ENCODE results near the gene TMA7B.

Gene TMA7B

DNA sequence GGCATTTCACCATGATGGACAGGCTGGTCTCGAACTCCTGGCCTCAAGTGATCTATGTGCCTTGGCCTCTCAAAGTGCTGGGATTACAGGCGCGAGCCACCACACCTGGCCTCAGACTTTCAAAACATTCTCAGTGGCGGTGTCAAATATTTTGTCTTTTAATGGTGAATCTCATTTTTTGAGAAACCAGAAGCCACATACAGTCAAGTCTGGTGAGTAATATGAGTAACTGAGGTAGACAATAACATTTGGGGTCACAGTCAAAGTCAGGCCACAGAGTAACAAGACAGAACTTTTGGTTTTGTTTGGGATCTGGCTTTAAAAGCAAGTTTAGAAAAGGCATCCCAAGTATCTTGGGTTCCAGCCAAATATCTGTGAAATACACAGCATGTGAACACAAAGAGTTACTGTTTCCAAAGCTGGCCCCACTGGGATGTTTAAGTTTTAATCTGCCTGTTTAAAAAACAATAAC, 5.6 kb upstream of the TMA7B start:
- DNase-seq: peak; percentile 95

DNA sequence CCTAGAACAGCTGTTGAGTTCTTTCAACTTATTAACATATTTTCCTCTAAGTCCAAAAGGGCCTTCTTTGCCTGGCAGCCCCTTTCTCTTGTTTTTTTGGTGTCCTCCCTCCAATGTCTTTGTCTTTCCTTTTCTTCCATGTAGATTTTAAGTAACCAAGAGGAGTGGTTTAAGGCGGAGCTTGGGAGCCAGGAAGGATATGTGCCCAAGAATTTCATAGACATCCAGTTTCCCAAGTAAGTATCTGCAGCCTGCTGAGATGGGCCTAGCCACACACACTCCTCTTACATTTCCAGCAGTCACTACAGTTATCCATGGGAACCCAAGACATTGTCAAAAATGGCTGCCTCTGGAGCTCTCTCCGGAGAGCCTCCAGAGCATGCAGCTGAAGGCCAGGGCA, 4.5 kb upstream of the TMA7B start:
- DNase-seq: no peak

DNA sequence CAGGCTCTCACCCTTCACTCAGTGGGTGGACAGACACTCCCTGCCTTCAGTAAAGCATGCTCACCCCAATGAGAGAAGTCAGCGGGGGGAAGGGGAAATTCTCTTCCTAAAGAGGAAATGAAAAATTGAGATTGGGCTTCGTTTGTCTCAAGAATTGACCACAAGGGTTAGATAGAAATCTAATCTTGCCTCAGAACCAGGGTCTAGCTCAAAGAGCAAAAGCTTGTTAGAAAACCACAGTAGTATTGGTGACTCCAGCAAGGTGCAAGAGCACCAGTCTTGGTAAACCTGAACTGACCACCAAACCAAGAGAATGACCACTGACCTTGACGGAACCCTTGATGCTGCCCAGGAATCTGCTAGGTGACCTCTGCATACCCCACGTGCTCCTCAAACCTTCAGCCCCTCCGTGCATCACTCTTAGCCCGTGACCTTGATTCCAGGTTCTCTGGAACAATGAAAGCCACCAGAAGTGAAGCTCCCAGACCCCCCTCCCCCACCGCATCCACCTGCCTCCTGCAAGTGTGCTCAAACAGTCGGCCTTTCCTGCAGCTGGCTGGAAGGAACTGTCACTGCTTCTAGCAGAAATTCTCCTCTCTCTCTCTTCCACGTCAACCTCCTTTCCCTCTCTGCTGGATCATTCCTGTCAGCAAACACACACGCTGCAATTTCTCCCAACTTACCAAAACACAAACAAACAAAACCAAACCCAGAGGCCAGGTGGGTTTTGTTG, 3.1 kb upstream of the TMA7B start:
- DNase-seq: no peak

DNA sequence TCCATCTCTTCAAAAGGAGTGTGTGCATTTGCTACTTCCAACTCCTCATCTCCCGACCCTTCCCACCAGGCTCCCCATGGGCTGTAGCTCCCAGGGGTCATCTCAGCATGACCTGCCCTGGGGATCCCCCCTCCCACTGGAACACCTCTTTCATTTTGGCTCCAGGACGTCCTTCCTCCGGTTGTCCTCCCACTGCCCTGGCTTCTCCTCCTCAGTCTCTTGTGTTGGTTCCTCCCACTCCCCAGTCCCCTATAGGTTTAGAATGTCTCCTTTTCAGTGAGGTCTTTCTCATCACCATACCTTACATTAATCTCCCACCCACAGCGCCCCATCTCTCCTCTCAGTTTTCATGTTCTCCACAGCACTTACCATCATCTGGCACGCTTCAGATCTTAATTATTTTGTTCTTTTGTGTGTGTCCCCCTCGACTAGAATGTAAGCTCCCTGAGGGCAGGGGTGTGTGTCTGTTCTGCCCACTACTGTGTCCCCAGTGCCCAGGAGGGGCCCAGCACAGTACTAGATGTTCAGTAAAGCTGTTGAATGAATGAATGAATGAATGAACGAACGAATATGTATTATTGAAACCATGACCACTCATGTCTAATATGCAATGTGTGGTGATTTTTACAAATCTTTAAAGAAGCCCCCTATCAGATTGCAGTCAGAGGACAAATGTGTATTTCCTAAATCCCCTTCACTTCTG, 2.0 kb upstream of the TMA7B start:
- DNase-seq: no peak

DNA sequence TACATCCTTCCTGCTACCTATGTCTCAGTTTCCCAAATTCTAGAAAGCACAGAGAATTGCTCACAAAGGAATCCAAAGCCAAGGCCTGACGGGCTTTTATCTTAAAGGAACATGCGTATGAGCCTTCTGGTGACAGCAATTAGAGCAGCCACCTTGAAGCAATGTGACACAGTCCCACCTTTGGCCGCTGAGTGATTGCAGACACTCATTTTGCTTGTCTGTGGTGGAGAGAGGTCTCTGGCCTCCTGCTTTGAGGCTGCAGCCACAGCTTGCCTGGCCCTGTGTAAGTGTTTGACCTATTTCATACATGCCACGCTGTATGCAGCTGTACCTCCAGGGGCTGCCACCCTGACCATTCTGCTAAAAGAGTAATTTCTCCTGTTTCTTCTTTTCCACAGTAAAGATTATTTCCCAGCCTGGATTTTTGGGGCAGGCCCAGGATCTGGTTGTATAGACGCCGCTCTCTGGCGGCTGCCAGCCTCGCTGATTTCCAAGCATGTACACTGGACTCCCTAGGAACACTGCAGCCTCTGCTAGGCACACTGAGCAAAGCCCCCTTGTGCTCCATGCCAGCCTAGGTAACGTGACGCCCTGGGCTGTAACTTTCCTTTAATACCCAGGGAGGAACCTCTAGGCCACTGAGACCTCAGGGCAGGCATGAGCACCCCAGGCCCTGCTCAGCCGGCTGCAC, 1.1 kb upstream of the TMA7B start:
- DNase-seq: no peak

DNA sequence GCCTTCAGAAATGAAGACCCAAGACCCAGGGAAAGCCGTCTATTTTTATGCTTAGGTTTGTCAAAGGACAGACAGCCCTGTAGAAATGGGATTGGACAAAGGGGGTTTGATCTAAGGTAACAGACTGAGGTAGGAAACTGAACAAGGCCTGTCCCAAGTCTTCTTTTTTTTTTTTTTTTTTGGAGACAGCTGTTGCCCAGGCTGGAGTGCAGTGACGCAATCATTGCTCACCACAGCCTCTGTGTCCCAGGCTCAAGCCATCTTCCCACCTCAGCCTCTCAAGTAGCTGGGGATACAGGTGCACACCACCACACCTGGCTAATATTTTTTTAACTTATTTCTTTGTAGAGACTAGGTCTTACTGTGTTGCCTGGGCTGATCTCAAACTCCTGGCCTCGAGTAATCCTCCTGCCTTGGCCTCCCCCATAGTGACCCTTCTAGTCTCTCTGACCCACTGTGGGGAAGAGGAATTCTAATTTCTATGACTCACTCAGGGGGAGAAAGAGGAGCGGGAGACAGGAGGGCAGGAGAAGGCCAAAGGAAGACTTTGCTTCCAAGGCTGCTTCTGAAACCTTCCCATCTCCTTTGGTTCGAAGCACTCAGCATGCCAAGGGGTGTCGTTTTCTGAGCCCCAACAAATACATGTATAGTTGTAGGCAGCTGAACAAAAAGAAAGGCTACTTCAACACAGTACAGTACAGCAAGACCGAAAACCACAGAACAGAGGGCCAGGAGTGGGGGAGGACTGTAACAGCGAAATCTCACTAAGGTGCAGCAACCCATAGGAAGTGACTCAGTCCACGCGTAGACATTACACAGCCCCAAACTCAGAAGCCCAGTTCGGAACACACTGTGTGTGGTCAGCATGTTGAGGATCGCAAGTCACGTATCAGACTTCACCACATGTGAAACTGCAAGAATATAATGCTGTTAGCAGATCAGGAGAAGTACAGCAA, 872 bp downstream of the TMA7B start:
- peak; percentile 98 for DNase-seq

DNA sequence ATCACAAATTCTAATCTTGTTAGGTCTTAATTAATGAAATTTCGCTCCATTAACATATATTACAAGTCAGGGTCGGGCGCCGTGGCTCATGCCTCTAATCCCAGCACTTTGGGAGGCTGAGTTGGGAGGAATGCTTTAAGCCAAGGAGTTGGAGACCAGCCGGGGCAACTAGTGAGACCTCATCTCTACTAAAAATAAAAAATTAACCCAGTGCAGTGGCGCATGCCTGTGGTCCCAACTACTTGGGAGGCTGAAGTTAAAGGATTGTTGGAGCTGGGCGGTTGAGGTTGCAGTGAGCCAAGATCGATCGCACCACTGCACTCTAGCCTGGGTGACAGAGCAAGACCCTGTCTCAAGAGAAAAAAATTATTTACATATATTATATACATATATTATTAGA, 1.9 kb downstream of the TMA7B start:
- peak; percentile 40 for DNase-seq

DNA sequence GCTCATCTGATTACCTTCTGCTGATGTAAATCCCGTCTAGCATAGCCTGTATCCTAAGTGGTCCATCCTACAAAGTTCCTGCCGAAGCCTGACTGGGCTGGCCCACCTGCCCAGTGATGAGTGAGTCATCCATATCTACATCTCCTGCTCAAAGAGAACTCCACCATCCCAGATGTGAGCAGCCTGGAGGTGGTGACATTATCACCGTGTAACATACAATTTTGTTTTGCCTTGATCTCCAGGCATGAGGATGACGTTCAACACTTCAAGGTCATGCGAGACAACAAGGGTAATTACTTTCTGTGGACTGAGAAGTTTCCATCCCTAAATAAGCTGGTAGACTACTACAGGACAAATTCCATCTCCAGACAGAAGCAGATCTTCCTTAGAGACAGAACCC, 5.6 kb downstream of the TMA7B start:
- DNase-seq: no peak

DNA sequence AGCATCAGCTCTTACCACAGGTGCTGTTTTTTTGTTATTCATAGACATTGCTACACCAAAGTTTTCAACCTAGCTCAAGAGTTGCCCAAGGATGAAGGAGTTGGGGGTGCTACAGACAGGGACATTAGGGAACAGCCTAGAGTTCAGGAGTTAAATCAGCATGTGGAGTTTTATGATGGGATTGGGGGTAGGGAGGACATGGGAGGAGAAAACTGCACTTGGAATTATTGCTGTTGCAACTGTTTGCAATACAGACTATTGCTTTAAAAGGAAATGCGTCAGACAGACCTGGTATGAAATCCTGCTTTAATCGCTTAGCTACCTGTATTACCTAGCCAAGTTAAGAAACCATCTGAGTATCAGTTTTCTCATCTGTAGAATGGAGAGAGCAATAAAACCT, 6.3 kb downstream of the TMA7B start:
- peak; percentile 34 for DNase-seq

DNA sequence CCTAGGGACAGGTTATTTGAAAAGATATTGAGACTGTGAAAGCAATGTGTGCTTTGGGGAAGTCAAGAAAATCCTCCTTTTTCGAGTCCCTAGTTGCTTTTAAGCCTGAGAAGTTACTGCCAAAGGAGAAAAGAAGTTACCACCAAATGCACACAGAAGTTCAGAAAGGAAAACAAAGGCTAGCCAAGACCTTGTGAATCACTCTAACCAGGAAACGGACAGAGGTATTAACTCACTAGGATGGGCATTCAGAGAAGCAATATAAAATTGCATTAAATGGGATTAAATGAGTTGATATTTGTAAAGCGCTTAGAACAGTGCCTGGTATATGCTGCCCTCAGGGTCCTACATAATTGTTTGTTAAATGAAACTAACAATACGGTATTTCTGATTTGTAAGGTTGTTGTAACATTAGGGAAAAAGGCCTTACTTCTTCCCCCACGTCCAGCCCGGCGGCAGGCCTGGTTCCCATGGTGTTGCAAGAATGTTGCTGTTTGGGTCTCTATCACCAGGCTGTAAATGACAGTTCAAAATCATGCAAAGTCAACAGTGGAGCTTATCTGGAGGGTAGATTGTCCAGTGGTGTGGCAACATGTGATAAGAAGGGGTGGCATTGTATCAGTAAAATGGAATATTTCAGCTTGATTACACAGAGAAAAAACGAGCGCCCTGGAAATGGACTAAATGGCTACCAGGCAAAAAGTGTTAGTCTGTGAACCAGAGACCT, 7.1 kb downstream of the TMA7B start:
- peak; percentile 40 for DNase-seq

DNA sequence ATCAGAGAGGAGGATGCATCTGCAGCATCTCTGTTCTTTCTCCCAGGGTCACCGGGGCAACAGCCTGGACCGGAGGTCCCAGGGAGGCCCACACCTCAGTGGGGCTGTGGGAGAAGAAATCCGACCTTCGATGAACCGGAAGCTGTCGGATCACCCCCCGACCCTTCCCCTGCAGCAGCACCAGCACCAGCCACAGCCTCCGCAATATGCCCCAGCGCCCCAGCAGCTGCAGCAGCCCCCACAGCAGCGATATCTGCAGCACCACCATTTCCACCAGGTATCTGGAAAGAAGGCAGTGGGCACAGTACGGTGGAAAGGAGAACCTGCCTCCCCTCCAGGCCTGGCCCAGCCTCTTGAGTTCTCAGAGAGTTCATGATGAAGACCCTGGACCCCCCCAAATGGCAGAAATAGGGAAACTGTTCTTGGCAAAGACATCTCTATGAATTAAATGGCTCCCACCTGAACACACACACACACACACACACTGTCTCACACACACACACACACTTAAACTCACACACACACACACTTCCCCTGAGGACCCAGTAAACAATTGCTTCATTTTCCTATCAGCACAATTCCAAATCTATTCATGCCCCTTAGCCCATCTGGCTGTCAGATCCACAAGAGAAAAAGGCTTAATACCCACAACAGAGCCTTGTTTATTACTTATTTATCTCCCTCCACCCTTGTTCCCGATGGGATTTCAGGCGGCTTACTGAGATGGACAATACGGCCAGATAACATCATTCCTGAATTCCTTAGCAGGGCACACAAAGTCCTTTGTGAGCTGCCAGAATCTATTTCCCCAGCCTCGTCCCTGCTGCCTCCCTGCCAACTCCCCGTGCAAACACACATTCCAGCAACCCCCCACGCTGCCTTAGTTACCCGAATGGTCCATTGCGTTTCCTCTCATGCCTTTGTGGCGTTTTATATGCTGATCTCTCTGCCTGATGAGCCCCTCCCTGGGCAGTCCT, 8.1 kb downstream of the TMA7B start:
- DNase-seq: peak; percentile 12

DNA sequence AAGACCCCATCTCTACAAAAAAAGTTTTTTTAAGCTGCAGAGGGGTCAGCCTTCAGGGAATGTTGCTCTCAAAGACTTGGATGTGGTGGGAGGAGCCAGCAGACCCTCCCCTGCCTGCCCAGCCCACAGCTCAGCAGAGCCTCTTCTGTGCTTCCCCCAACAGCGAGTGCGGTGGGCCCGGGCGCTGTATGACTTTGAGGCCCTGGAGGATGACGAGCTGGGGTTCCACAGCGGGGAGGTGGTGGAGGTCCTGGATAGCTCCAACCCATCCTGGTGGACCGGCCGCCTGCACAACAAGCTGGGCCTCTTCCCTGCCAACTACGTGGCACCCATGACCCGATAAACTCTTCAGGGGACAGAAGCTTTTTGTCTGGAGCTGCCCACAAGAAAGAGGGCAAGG, 10.5 kb downstream of the TMA7B start:
- DNase-seq: no peak

DNA sequence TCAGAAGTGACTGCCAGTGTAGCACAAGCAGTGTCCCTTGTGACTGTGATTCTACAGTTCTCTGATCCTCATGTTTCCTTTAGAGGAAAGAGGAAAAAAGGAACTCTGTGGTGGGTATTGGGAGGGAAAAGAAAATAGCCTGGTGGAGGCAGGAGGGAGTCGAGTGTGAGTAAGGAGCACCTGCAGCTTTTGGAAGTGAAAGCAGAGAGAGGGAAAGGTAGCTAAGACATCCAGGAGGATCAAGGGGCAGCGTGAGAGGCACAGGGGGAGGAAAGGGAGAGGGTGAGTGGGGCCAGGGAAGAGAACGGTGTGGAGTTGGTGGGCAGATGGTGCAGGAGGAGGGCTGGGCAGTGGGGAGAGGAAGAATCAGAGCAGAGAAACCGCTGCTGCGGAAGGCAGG, 12.4 kb downstream of the TMA7B start:
- no peak for DNase-seq

DNA sequence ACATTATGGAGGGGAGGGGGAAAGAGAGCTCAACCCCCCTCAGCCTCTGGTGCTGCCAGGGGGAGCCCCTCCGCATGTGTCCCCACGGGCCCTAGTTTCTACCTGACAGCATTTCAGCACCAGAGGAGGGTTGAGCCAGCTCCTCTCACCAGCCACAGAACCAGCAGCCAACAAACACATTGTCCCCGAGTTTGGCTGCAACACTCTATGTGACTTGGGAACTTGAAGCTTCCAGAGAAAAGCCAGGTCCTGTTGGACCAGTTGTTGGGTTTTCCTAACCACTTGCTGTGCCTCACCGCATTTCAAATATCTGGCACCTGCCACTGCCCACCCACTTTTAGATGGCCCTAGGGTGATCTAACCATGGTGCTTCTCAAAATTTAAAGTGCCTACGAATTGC, 13.5 kb downstream of the TMA7B start:
- DNase-seq: no peak

DNA sequence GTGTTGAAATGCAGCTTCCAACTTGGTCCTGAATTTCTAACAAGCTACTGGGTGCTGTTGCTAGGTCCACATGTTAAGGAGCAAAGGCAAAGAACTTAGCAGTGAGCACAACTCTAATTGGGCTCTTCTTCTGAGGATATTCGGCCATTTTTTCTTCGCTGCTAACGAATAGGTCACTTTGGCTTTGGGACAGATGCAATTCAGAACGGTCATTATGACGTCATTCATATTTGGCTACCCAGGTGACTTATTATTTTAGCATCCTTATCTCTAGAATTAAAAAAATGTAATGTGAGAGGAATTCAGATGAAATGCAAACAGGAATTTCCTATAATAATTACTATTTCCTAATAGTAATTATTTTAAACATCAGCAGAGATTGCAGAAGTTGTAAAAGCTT, 13.9 kb downstream of the TMA7B start:
- no peak for DNase-seq

DNA sequence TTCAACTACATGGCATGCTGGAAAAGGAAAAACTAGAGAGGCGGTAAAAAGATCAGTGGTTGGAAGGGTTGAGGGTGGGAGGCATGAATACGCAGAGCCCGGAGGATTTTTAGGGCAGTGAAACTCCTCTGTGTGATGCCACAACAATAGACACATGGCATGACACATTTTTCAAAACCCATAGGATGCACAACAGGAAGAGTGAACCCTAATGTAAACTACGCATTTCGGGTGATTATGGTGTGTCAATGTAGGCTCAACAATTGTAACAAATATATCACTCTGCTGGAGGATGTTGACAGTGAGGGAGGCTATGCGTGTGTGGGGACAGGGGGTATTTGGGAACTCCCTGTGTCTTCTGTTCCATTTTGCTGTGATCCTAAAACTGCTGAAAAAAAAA, 18.9 kb downstream of the TMA7B start:
- DNase-seq: no peak

DNA sequence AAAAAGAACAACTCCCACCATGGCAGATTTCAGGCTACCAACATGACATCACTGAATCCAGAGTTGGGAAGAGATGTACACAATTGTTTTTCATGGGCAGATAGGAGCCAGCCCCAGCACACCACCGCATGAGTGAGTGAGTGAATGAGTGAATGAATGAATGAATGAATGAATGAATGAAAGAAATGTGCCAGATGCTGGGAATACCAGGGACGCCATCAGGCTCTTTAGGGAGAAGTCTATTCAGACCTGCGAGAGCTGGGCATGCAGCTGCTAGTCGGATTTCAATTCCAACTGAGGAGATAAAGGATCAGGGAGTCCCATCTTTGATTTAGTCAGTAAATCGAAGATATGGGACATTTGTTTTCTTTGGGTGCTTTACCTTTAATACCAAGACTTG, 19.3 kb downstream of the TMA7B start:
- DNase-seq: no peak

DNA sequence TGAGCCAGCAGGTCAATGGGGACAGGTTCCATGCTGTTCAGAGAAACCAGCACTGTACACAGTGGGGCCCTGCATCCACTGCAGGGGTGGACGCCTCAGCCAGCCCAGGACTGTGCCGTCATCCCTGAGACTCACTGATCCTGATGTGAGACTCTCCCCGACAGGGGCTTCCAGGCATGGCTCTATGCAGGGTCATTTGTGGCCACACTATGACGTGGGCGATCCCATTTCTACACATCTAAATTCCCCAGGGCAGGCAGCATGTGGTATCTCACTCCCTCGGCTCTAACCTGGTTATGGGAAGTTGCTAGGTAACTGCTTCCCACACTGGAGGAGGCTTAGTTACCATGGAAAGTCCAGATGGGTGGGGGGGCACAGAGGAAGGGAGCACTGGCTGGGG, 20.4 kb downstream of the TMA7B start:
- DNase-seq: no peak

DNA sequence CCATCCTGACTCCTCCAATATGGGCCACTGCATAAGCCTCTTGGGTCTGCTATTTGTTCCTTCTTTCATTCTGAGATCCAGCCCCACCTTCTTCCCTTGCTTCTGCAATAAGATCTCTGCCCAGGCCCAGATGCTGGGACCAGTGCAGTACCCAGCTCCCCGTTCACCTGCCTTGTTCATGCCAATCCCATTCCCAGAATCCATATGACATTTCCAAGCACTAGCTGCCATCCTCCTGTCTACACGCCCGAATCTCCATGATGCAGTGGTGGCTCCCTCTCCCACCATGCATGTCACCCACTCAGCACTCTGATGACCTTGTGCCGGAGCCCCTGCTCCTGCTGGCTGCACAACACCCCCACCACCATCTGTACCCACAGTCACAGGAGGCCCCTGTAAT, 23.1 kb downstream of the TMA7B start:
- no peak for DNase-seq

DNA sequence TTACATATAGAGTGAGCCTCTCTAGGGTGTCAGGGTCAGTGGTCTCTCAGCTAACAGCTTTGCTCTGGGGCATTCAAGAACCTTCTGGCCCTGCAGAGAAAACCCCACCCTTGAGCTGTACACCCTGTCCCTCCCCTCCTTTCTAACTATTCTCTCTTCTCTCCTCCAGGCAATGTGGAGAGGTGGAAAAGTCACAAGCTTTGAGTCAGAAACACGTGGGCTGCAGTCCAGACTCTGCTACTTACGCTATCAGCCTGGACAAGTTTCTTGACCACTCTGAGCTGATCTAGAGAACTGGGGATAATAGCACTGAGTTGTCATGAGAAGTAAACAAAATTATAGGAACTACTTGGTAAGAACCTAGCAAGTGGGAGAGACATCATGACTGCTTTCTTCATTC, 23.8 kb downstream of the TMA7B start:
- no peak for DNase-seq

DNA sequence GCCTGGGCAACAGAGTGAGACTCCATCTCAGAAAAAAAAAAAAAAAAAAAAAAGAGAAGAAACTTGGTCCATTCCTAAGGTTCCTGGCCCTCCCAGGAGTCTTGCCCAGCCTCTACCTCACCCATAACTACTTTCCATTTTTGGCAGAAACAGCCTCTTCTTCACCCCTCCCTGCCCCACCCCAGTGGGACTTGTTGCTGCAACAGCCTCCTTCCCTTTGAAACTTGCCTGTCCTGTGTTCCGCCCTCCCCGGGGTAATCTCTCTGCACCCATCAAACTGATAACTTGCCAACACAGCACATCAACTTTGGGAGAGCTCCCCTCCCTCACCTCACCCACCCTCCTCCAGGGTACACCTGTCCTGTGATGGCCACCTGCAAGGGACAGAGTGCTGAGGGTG, 24.5 kb downstream of the TMA7B start:
- no peak for DNase-seq
